HG03342 (cell line): ENCODE results near the gene SIRT2.
"Not testable (repeated sequence)": the region's sequence is repeated elsewhere in the genome, so short reads cannot be mapped to it uniquely, and the experiment has no call there.

Experiments
- ATAC-seq: cut with Tn5 transposase; IDR thresholded peaks from one replicate; pipeline ENCODE4 v1.9.1; 2021; ENCODE audit warnings: mild to moderate bottlenecking, moderate library complexity; ENCODE audit not compliant: unreplicated experiment

Gene SIRT2

DNA sequence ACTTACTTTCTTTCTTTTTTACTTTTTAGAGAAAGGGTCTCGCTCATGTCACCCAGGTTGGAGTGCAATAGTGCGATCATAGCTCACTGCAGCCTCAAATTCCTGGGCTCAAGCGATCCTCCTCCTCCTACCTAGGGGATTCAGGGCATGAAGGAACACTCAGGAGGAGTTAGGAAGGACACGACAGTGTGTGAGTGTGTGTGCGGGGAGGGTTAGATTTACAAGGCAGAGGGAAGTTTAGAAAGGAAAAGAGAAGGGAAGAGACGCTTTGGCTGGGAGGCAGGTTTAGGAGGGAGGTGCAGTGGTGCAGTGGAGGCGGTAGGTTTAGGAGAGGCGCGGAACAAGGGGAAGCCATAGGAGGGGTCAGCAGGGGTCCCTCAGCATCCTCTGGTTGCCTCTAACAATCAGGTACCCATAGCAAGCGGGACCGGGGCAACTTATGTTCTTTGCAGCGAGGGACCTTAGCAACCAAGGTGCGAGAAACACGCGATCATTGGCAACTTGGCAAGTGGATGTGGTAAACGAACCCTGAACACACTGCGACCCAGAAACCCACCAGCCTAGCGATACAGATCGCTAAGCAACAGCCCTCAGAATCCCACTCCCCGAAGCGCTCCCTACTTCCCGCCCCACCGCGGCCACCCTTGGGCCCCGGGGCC is 501 bp downstream of the SIRT2 start:
- no peak for ATAC-seq

DNA sequence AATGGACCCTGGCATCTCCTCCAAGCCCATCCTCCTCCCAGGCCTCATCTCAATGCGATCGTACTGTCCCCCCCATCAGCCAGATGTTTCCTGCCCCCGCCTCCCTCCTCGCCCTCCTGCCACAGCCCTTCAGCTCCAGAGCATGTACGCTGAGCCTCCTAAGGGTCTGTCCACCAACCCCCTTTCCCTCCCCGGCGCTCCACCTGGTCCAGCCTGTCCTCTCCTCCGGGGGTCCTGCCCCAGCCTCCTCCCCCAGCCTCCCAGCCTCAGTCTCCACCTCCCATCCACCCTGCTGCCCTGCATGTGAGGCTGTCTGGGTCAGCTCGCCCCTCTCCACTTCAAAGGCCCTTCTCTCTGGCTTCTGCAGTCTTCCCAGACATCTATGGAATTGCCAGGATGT is 4.5 kb downstream of the SIRT2 start:
- no peak for ATAC-seq

DNA sequence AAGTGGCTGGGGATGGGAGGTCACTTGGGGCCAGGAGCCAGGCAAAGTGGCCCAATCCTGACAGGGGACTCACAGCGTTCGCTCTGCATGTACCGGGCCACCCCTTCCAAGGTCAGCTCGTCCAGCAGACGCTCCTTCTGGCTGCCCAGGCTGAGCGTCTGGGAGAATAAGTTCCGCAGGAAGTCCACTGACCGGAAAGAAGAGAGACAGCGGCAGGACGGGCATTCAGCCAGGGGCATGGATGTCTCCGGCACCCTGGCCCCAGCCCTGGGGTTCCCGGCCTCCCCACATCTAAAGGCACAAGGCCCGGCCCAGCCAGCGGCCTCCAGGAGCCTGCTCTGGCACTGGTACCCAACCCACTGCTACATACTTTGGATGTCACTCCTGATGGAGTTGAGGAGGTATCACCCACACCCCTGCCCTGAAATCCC is 6.1 kb downstream of the SIRT2 start:
- ATAC-seq, result no peak

DNA sequence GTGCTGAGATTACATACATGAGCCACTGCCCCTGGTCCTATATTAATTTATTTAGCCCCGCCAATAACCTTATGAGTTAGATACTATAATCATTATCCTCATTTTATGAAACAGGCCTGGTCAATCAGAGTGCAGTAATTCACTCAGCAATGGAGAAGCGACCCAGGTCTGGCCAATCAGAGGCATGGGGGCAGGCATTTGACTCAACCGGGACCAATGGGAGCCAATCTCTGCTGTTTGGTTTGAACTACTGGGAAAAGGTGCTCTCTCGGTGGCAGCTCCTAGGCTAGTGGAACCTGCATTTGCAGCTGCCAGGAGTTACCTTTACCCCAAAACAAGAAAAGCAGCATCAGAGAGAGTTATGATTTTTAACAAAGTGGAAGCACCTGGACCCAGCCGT is 6.6 kb downstream of the SIRT2 start:
- ATAC-seq, result no peak

DNA sequence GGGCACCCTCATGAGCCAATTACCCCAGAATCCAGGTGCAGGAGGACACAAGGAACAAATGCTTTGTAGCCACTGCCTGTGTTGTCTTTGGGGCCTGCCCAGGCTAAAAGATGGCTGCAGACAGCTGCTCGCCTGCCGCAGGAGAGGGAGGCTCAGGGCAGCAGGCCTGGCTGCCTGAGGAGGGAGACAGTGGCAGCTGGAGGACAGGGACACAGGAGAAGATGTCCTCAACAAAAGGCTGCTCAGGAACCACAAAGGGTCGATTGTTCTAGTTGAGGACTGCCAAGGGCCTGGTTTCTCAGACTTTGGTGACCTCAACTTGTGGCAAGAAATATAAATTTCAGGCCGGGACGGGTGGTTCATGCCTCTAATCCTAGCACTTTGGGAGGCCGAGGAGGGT is 7.6 kb downstream of the SIRT2 start:
- ATAC-seq, result no peak

DNA sequence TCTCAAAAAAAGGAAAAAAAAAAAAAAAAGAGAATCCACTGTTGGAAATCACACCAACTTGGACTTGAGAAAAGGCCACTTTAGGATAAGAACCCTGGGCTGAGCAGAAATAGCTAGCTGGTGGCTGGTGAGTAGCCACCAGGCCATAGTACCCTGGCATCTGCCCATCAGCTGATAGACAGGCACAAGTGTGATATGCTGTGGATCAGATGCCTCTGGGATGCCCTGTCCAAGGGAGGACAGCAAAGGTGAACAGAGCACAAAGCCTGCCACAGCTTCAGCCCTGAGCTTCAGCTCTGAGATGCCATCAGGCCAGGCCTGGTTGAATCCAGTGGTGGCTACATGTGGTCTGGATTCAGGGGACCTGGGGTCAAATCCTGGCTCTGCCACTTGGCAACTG is 8.7 kb downstream of the SIRT2 start:
- no peak for ATAC-seq

DNA sequence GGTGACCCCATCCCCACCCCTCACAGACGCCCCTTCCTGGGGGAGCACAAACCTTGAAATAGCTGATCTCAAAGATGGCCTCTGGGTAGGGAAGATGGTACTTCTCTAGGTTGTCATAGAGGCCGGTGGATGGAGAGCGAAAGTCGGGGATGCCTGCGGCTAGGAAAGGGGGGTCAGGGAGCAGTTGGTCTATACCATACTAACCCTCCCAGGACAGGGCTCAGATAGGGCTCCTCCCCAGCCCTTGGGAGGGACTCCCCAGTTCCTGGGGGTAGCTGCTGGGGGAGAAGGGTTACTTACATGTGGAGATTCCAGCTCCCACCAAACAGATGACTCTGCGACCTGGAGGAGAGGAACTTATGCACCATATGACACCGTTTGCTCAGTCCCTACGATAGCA is 9.6 kb downstream of the SIRT2 start:
- ATAC-seq, result no peak

DNA sequence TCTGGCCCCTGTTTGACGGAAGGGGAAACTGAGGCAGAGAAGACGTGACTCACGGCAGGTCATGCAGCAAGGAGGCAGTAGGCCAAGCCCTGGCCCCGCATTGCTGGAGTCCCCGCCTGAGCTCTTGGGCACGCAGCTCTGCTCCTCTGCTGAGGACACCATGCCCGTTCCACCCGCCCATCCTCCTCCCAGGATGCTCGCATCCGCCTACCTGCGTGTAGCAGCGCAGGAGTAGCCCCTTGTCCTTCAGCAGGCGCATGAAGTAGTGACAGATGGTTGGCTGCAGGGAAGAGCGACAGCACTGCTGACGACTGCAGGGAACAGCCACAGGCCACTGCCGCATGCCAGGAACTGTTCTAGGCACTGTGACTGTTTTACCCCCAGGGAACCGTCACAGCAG is 10.5 kb downstream of the SIRT2 start:
- ATAC-seq, result no peak

DNA sequence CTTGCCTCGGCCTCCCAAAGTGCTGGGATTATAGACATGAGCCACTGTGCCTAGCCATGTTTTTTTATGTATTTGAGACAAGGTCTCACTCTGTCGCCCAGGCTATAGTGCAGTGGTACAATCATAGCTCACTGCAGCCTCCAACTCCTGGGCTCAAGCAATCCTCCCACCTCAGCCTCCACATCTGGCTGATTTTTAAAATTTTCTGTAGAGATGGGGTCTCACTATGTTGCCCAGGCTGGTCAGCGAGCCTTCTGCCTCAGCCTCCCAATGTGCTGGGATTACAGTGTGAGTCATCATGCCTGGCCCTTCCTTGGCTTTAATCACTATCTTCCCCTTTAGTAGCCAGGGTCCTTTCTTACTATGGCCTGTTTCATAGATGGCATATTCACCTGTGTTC is 14.7 kb downstream of the SIRT2 start:
- not testable (repeated sequence) for ATAC-seq

DNA sequence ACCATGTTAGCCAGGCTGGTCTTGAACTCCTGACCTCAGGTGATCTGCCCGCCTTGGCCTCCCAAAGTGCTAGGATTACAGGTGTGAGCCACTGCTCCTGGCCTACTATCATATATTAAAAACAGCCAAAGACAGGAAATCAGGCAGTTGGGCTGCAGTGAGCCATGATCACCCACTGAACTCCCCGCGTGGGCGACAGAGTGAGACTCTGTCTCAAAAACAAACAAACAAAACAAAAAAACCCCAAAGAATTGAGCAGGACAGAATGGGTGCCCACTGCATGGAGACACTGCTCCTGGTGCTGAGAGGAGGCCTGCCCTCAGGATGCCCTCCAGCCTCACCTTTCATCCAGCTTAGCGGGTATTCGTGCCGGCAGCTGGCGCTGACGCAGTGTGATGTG is 16.1 kb downstream of the SIRT2 start:
- no peak for ATAC-seq

DNA sequence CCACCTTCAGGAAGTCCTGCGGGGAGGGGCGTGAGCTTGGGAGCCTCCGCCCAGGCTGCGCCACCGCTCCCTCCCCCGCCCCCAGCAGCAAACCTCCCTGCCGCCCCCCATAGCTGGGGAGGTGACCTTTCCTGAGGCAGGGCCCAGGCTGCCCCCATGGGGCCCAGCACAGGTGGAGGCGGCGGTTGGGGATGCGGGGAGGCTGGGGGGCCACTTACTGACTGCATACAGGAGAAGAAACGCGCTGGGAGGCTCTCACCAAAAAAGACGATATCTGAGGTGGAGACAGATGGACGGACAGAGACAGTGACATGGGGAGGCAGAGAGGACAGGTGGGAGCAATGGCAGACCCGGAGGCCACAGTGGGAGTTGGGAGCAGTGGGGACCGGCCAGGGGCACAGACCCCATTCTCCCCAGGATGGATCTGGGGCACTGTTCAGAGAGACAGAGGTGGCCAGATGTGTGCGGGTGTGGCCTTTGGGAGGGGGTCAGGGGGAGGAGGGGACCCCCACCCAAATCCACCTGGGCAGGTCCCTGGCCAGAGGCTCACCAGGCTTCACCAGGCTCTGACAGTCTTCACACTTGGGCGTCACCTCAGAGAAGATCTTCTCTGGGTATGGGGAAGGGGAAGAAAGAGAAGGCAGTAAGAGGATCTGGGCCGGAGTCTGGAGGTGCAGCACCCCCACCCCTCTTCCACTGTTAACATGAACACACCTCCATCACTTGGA is 18.4 kb downstream of the SIRT2 start:
- ATAC-seq, result no peak

DNA sequence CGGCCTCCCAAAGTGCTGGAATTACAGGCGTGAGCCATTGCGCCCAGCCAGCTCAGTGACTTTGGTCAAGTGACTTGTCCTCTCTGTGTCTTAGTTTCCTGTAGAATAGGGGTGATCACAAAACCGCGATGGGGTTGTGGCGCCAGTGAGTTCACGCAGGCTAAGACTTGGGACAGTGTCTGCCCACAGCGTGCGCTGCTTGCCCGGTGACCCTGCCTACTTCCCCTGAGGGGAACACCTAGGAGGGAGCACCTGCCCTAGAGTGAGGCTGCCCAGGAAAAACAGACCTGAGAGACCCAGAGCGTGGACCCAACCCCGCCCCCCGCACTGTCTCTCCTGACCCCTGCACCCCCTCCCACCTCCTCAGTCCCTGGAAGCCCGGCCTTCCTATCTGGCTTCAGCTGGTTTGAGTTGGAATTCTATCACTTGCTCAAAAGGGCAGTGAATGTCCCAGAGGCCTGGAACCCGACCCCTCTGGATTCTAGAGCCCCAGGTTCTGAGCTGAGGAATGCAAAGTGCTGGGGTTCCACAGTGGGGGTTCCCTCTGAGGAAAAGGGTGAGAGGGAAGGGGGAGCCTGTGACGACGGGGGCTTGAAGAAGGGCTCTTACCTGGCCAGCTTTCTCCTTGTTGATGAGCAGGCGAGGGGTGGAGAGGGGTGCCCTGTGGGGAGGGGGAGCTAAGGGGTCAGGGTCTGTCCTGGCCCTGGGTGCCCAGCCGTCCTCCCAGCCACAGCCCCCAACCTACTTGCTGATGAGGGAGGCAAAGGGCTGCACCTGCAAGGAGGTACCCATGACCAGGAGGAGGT is 19.1 kb downstream of the SIRT2 start:
- no peak for ATAC-seq

DNA sequence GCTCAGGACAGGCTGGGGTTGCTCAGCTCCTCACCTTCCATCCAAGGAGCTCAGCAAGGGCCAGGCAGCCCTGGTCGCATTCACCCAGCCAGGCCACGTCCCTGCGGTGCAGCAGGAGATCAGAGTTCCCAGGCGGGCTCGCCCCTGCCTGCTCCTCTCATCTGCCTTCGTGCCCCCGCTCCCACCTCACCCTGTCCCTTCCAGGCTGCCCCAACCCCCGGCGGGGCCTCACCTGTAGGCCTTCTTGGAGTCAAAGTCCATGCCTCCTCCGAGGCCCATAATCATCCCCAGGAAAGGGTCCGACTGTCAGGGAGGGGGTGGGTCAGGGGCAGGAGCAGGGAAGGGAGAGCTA is 20.0 kb downstream of the SIRT2 start:
- no peak for ATAC-seq

DNA sequence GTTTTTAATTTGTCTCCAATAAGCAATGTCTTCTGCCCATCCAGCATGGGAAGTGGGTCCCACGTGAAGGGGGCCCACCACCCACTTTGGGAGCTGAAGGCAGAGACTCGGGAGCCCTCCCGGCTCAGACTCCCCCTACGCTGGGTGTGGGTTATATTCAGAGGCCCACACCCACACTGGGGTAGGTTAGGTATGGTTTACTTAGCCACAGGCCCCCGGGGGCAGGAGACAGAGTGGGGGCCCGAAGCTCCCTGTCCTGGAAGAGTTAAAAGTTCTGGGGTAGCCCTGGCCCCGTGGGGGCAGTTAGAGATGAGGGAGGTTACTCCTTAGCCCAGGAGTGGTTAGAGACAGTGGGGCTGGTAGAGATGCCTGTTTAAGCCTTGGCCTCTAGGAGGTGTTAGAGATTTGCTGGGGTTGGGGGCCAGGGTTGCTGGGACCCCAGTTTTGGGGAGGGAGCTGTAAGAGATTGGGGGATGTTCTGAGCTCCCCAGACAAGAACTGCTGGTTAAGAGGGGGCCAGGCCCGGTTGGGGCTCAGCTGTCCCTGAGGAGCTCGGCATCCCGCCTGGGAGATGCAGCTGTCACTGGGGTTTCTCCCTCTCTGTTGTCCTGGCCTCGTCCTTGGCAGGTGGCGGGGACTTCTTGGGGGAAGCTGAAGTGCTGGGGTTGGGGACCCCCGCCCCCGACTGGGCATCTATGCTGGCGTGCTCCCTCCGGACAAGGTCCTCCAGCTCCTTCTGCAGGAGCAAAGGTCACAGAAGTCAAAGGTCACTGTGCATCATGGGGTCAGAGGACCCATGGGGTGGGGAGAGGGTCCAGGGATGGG is 20.6 kb downstream of the SIRT2 start:
- no peak for ATAC-seq

DNA sequence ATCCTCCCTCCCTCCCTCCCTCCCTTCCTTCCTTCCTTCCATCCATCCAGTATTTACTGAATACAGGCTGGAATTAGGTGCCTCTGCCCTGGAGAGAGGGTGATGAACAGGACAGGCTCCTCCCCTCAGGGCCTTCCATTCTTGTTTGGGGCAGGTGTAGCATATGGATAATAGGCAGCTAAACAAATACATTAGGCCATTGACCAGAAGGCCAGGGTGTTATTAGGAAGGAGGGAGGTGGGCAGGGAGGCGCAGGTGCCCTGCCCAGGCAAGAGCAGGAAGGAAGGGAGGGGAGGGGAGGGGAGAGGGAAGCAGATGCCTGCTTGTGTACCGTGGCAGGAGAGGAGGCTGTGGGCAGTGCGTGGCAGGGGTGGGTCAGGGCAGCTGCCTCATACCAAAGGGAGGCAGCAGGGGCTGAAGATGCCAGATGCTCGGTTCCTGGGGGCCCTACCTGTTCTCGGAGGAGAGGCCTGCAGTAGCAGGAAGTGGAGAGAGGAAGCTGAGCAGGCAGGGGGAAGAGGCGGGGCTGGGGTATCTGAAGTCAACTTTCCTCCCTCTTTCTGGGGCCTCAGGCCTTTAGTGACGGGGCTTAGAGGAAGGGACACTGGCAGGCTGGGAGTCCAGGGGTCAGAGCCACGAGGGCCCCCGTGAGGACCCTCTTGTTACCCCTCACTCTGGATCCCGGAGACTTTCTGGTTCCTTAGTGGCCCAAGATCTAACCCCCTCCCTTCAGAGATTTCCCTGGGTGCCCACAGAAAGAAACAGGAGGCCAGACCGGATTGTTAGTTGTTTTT is 21.4 kb downstream of the SIRT2 start, which contains the start of gene RINL:
Gene RINL, minus strand, starts transcription at position 495 of the 794 bp plus-strand sequence. CDS start 1,533 bp downstream, outside the sequence.
- peak; percentile 52 for ATAC-seq

DNA sequence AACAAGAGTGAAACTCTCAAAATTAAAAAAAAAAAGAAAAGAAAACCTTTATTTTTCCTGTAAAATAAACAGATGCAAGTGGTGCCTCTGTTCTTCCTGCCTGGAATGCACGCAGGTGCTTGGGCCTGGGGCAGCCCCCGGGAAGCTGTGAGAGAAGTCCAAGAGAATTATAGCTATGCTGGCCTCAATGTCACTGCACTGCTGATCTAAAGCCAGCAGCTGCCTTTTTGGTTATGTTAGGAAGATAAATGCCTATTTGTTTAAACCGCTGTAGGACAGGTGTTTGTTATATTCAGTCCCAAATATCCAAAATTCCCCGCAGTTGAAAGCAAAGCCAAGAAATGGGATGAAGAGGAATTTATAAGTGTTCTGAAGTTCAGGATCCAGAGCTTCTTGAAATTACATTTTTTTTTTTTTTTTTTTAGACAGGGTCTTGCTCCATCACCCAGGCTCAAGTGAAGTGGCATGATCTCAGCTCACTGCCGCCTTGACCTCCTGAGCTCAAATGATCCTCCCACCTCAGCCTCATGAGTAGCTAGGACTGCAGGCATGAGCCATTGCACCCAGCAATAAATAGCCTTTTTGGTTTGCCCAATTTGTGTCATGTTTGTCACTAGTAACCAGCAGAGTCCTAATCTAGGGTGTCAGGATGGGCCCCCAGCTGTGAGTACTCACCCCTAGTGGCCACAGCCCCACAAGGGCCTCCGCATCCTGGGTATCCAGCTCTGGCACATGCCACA is 23.6 kb downstream of the SIRT2 start:
- no peak for ATAC-seq

DNA sequence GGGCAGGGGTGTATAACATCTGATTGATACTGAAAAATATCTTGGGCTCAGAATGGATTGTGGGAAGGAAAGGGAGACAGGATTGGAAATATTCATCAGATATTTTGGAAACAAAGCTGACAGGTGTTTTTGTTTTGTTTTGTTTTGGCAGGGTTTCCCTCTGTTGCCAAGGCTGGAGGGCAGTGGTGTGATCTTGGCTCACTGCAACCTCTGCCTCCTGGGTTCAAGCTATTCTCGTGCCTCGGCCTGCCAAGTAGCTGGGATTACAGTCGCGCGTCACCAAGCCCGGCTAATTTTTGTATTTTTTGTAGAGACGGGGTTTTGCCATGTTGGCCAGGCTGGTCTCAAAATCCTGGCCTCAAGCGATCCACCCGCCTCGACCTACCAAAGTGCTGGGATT is 26.0 kb downstream of the SIRT2 start:
- ATAC-seq, result not testable (repeated sequence)

DNA sequence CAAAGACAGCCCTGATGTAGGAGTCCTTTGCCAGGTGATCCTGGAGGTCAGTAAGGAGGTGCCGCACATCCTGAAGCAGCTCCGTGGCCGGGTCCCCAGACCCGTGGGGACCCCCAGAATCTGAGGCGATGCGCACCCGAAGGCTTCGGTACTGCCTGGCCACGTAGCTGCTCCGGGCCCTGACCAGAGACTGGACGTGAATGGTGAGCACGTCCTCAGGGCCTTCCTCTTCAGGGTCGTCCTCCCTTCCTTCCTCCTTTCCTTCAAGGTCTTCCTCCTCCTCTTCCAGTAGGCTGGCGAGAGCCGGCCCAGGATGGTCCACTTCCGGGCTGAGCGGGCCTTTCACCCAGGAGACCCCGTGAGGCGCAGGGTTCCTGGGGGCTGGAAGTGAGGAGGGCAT is 28.8 kb downstream of the SIRT2 start:
- ATAC-seq, result no peak

DNA sequence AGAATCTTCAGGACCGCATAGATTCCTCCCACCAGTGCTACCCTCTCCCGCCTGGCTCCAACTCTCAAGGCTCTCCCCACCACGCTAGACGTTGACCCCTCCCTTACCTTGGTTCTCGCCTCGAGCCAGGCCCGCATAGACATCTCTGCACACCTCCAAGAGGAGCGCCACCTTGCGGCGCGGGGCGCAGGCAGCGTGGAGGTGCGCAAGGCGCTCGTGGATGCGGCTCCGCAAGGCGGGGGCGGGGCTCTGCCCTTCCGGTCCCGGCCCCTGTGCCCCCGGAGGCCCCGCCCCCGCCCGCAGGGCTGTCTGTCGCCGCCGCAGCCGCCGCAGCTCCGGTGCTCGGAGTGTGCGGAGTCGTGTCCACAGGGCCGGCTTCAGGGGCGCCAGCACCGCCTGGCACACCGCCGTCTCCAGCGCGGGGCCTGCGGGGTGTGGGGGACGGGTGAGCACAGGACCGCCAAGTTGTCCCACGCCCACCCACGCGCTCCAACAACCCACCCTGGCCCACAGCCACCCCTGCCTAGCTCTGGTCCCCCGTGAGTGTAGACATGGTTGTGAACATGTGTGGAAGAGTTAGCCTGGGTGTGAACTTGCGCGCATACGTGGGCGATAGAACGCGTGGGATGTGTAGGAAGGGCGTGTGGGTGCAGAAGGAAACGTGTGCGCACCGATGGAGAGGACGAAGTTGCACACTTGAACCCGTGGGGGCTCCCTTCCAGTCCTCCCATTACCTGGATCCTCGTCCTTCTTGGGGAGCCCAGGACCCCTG is 29.4 kb downstream of the SIRT2 start:
- ATAC-seq, result no peak
